ENCODE results near the gene ZBTB7C. TPM values are rescaled to one million over a fixed set of nuclear protein-coding genes. Genes with fewer than 3 reads are reported as not detected.

The ZBTB7C gene
- total and polyA plus RNA-seq, 4 donors = 0.19 to 1.1 (median 0.45) TPM

DNA sequence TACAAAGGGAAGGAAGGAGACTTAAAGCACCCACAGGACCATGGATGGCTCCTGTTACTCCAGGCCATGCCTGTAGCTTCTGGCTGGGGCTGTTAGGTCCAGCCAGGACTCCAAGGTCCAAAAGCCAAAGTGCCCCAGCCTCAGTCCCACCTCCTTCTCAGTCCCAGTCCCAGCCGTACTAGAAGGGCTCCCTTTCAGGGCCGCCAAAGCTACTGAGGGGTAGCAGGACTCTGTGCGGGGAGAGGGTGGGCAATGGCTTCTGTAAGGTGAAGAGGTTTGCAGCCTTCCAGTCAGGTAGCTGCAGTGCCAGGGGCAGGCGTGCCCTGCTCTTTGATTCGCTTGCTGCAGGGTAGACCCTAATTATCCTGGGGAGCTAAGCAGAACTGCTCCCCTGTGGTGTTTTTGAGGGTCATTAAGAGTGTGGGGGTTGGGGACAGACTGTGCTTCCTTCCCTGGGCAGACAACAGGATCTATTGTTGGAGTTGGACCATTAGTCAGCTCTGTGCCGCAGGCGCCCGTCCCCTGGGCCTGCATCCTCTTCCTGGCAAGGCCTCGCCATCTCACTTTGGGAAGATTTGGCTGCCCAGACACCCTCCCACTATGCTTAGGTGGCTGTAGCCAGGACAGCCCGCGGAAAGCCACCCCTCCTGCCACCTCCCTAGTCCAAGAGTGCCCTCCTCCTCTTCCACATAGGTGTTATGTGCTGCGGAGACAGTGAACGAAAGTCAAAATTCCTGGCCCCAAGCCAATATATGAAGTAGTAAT lies 118.8 kb downstream of the ZBTB7C start:
- Histone ChIP-seq H3K9me3 (ENCODE audit: control insufficient read depth in 4 of 4, low read length in 3 of 4) (no peaks in the 10 kb centered on the region), H3K27ac (ENCODE audit: low read depth in 1 of 2, low read length in 2 of 2) (no peak overlapping the region), H3K4me1 (ENCODE audit: control insufficient read depth in 4 of 4, insufficient read depth in 4 of 4, low read length in 3 of 4) (no peaks in the 10 kb centered on the region), H3K27me3 (ENCODE audit: control insufficient read depth in 4 of 4, insufficient read depth in 4 of 4, low read length in 3 of 4) (no peaks in the 10 kb centered on the region), H3K9ac (ENCODE audit: low read depth in 1 of 2, low read length in 2 of 2) (no peak overlapping the region), H3K4me3 (ENCODE audit: low read depth in 1 of 3, low read length in 3 of 3) (no peak overlapping the region), H3K36me3 (ENCODE audit: control insufficient read depth in 4 of 4, insufficient read depth in 3 of 4, low read depth in 1 of 4, low read length in 3 of 4) (no peaks in the 10 kb centered on the region)
- WGBS = 88% methylated on average over 13 of the region's 13 CpGs
- no peak for TF ChIP-seq HNF4G (IDR thresholded peaks at IDR 0.05)
- TF ChIP-seq, protein P1, sequence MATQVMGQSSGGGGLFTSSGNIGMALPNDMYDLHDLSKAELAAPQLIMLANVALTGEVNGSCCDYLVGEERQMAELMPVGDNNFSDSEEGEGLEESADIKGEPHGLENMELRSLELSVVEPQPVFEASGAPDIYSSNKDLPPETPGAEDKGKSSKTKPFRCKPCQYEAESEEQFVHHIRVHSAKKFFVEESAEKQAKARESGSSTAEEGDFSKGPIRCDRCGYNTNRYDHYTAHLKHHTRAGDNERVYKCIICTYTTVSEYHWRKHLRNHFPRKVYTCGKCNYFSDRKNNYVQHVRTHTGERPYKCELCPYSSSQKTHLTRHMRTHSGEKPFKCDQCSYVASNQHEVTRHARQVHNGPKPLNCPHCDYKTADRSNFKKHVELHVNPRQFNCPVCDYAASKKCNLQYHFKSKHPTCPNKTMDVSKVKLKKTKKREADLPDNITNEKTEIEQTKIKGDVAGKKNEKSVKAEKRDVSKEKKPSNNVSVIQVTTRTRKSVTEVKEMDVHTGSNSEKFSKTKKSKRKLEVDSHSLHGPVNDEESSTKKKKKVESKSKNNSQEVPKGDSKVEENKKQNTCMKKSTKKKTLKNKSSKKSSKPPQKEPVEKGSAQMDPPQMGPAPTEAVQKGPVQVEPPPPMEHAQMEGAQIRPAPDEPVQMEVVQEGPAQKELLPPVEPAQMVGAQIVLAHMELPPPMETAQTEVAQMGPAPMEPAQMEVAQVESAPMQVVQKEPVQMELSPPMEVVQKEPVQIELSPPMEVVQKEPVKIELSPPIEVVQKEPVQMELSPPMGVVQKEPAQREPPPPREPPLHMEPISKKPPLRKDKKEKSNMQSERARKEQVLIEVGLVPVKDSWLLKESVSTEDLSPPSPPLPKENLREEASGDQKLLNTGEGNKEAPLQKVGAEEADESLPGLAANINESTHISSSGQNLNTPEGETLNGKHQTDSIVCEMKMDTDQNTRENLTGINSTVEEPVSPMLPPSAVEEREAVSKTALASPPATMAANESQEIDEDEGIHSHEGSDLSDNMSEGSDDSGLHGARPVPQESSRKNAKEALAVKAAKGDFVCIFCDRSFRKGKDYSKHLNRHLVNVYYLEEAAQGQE (IDR thresholded peaks at IDR 0.05) = no peak
- no peak for TF ChIP-seq SP1 (IDR thresholded peaks at IDR 0.05)
- no peak for TF ChIP-seq NR2F2 (IDR thresholded peaks at IDR 0.05)
- no peak for TF ChIP-seq RAD21 (IDR thresholded peaks at IDR 0.05)
- no peak for TF ChIP-seq GABPA (IDR thresholded peaks at IDR 0.05 in 1 of 2, conservative IDR thresholded peaks at IDR 0.05 in 1 of 2)
- TF ChIP-seq, protein P2, sequence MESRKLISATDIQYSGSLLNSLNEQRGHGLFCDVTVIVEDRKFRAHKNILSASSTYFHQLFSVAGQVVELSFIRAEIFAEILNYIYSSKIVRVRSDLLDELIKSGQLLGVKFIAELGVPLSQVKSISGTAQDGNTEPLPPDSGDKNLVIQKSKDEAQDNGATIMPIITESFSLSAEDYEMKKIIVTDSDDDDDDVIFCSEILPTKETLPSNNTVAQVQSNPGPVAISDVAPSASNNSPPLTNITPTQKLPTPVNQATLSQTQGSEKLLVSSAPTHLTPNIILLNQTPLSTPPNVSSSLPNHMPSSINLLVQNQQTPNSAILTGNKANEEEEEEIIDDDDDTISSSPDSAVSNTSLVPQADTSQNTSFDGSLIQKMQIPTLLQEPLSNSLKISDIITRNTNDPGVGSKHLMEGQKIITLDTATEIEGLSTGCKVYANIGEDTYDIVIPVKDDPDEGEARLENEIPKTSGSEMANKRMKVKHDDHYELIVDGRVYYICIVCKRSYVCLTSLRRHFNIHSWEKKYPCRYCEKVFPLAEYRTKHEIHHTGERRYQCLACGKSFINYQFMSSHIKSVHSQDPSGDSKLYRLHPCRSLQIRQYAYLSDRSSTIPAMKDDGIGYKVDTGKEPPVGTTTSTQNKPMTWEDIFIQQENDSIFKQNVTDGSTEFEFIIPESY (IDR thresholded peaks at IDR 0.05) = no peak
- TF ChIP-seq, protein P3, sequence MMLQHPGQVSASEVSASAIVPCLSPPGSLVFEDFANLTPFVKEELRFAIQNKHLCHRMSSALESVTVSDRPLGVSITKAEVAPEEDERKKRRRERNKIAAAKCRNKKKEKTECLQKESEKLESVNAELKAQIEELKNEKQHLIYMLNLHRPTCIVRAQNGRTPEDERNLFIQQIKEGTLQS (IDR thresholded peaks at IDR 0.05) = no peak
- no peak for TF ChIP-seq YY1 (IDR thresholded peaks at IDR 0.05)
- peak; percentile 20 for DNase-seq (ENCODE audit: low spot score)

DNA sequence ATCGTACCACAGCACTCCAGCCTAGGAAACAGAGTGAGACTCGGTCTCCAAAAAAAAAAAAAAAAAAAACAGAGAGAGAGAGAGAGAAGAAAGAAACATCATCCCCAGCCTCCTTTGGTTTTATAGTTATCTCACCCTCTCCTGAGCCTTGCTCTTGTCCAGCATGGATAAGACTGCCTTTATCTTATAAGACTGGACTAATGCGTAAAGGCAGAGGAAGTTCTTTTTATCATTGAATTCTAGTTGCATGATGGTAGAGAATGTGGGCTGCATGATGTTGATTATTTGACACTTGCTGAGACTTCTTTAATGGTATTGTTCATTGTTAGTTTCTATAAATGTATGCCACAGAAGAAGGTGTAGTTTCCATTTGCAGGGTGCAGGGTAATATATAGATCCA lies 124.4 kb downstream of the ZBTB7C start:
- no peaks in the 10 kb centered on the region for H3K36me3 ChIP-seq (ENCODE audit: control insufficient read depth in 4 of 4, insufficient read depth in 3 of 4, low read depth in 1 of 4, low read length in 3 of 4)
- no peak for DNase-seq (ENCODE audit: low spot score)
- no peaks in the 10 kb centered on the region for H3K27me3 ChIP-seq (ENCODE audit: control insufficient read depth in 4 of 4, insufficient read depth in 4 of 4, low read length in 3 of 4)
- H3K9me3 ChIP-seq (ENCODE audit: control insufficient read depth in 4 of 4, low read length in 3 of 4) = no peaks in the 10 kb centered on the region
- H3K4me3 ChIP-seq (ENCODE audit: low read depth in 1 of 3, low read length in 3 of 3) = no peak overlapping the region
- WGBS = 90% methylated on average over 3 of the region's 3 CpGs
- H3K4me1 ChIP-seq (ENCODE audit: control insufficient read depth in 4 of 4, insufficient read depth in 4 of 4, low read length in 3 of 4) = no peaks in the 10 kb centered on the region
- H3K27ac ChIP-seq (ENCODE audit: low read depth in 1 of 2, low read length in 2 of 2) = no peak overlapping the region
- no peak overlapping the region for H3K9ac ChIP-seq (ENCODE audit: low read depth in 1 of 2, low read length in 2 of 2)
- TF ChIP-seq, protein P2 (IDR thresholded peaks at IDR 0.05) = no peak
- TF ChIP-seq JUND (IDR thresholded peaks at IDR 0.05) (no peak), RAD21 (IDR thresholded peaks at IDR 0.05) (no peak), TAF1 (conservative IDR thresholded peaks at IDR 0.05) (no peak), HNF4A (conservative IDR thresholded peaks at IDR 0.05) (no peak), GABPA (IDR thresholded peaks at IDR 0.05 in 1 of 2, conservative IDR thresholded peaks at IDR 0.05 in 1 of 2) (no peak), RXRA (IDR thresholded peaks at IDR 0.05) (no peak), FOXA1 (IDR thresholded peaks at IDR 0.05) (no peak), YY1 (IDR thresholded peaks at IDR 0.05) (no peak), EGR1 (IDR thresholded peaks at IDR 0.05; ENCODE audit: low read depth in 2 of 2) (no peak), NR2F2 (IDR thresholded peaks at IDR 0.05) (no peak)
- TF ChIP-seq, protein P3 (IDR thresholded peaks at IDR 0.05) = no peak
- TF ChIP-seq, protein P4, sequence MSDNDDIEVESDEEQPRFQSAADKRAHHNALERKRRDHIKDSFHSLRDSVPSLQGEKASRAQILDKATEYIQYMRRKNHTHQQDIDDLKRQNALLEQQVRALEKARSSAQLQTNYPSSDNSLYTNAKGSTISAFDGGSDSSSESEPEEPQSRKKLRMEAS (IDR thresholded peaks at IDR 0.05) = no peak
- TF ChIP-seq, protein P5, sequence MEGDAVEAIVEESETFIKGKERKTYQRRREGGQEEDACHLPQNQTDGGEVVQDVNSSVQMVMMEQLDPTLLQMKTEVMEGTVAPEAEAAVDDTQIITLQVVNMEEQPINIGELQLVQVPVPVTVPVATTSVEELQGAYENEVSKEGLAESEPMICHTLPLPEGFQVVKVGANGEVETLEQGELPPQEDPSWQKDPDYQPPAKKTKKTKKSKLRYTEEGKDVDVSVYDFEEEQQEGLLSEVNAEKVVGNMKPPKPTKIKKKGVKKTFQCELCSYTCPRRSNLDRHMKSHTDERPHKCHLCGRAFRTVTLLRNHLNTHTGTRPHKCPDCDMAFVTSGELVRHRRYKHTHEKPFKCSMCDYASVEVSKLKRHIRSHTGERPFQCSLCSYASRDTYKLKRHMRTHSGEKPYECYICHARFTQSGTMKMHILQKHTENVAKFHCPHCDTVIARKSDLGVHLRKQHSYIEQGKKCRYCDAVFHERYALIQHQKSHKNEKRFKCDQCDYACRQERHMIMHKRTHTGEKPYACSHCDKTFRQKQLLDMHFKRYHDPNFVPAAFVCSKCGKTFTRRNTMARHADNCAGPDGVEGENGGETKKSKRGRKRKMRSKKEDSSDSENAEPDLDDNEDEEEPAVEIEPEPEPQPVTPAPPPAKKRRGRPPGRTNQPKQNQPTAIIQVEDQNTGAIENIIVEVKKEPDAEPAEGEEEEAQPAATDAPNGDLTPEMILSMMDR (IDR thresholded peaks at IDR 0.05; ENCODE audit: low read depth, low read length, missing input control) = no peak

All from liver (tissue), 9 donors.